GM12878 (cell line): ENCODE data around the gene TESPA1. TPM values are rescaled to one million over a fixed set of nuclear protein-coding genes. Genes with fewer than 3 reads are reported as not detected.
A peak's percentile ranks its signal among the peaks of the same experiment; 100 is the strongest.

Experiments used
- ATAC-seq: fragments of 200-7000 bp; cut with Tn5 transposase; 3 replicates; pipeline ENCODE4 v1.9.1; 2020; ENCODE audit warnings: mild to moderate bottlenecking, moderate library complexity
- BruUV-seq: library from RNA; stranded (reverse); fragments of 400-500 nt; replicated peaks from 2 replicates; lab custom pipeline; 2021; lab: Mats Ljungman, UMichigan
- CTCF ChIA-PET: fragments of 300-600 bp; sonication (Branson Sonifier 250); formaldehyde crosslinking; extraction: SDS; loops from one replicate; lab custom pipeline; 2021; ENCODE audit warnings: inconsistent platforms; lab: Yijun Ruan, JAX
- POLR2A ChIA-PET: fragments of 350-600 bp; formaldehyde crosslinking; extraction: SDS; loops from one replicate; lab custom pipeline; 2021; ENCODE audit warnings: inconsistent platforms; lab: Charles Lee
- RAD21 ChIA-PET: fragments of 300-600 bp; sonication (Branson Sonifier 250); formaldehyde crosslinking; loops from one replicate; lab custom pipeline; 2023; ENCODE audit warnings: antibody characterized with exemption; ENCODE audit not compliant: unreplicated experiment; lab: Charles Lee
- SMC1A ChIA-PET: fragments of 300-600 bp; sonication (Branson Sonifier 250); formaldehyde crosslinking; loops from one replicate; lab custom pipeline; 2023; ENCODE audit not compliant: unreplicated experiment, uncharacterized antibody; lab: Charles Lee
- DNase-seq: peaks from one replicate; pipeline ENCODE4 v3.0.0-alpha.2; 2011; ENCODE audit warnings: low read depth, low spot score
- FAIRE-seq: peaks from 3 replicates; lab custom pipeline; 2011; peaks lifted over from hg19 to GRCh38; lab: Jason Lieb, UNC
- H2AFZ ChIP-seq: 2 replicates; pipeline ENCODE4 v1.6.0; 2011; ENCODE audit warnings: low read depth, low read length, control low read depth; ENCODE audit not compliant: control insufficient read depth
- H3K27ac ChIP-seq: 2 replicates; pipeline ENCODE4 v1.5.1; 2011; ENCODE audit warnings: control low read depth; ENCODE audit not compliant: control insufficient read depth, insufficient read depth
- H3K27me3 ChIP-seq, 2 experiments: replicated peaks in 1 of 2; 2 replicates each; pipeline versions ENCODE4 v1.6.0 to v1.6.1; 2011; ENCODE audit warnings: low read length in 1 of 2; ENCODE audit not compliant: control insufficient read depth in 2 of 2, insufficient read depth in 2 of 2
- H3K36me3 ChIP-seq, 2 experiments: 2 replicates each; pipeline ENCODE4 v1.5.1; 2011; ENCODE audit warnings: low read length in 1 of 2; ENCODE audit not compliant: control insufficient read depth in 2 of 2, insufficient read depth in 2 of 2
- H3K4me1 ChIP-seq: 2 replicates; pipeline ENCODE4 v1.6.1; 2011; ENCODE audit warnings: mild to moderate bottlenecking, low read length, moderate library complexity, mixed read lengths; ENCODE audit not compliant: control insufficient read depth, insufficient read depth
- H3K4me2 ChIP-seq: 2 replicates; pipeline ENCODE4 v1.6.0; 2011; ENCODE audit warnings: control low read depth; ENCODE audit not compliant: control insufficient read depth, insufficient read depth
- H3K4me3 ChIP-seq: fragments of 200-600 bp; sonication (generic); 2 replicates; pipeline ENCODE4 v1.5.1; 2016
- H3K79me2 ChIP-seq: 2 replicates; pipeline ENCODE4 v1.6.0; 2011; ENCODE audit warnings: low read length; ENCODE audit not compliant: control insufficient read depth, insufficient read depth
- H3K9ac ChIP-seq: 2 replicates; pipeline ENCODE4 v1.8.0; 2011; ENCODE audit warnings: low read length, control low read depth, mixed read lengths; ENCODE audit not compliant: control insufficient read depth, insufficient read depth
- H3K9me3 ChIP-seq: replicated peaks from 3 replicates; pipeline ENCODE4 v1.5.1; 2011; ENCODE audit warnings: mild to moderate bottlenecking, low read length; ENCODE audit not compliant: control insufficient read depth, insufficient read depth
- H4K20me1 ChIP-seq: 2 replicates; pipeline ENCODE4 v1.6.0; 2011; ENCODE audit not compliant: control insufficient read depth, insufficient read depth
- CREB1 ChIP-seq: IDR thresholded peaks from 2 replicates; pipeline ENCODE4 v1.6.1; 2012; ENCODE audit warnings: low read depth, mild to moderate bottlenecking, inconsistent platforms
- IRF4 ChIP-seq: IDR thresholded peaks from 2 replicates; pipeline ENCODE4 v1.6.1; 2011; ENCODE audit warnings: low read depth, low read length
- NFIC ChIP-seq: IDR thresholded peaks from 2 replicates; pipeline ENCODE4 v1.6.1; 2012; ENCODE audit warnings: low read depth, mild to moderate bottlenecking, inconsistent platforms, low read length, moderate library complexity
- PAX8 ChIP-seq: fragments of 450-650 bp; IDR thresholded peaks from 2 replicates; pipeline ENCODE4 v1.6.1; 2017; ENCODE audit warnings: mild to moderate bottlenecking, moderate library complexity
- RAD21 ChIP-seq: IDR thresholded peaks from 2 replicates; pipeline ENCODE4 v1.6.1; 2011; ENCODE audit warnings: mild to moderate bottlenecking, low read depth, low read length, moderate library complexity; ENCODE audit not compliant: insufficient read depth
- RFX5 ChIP-seq: IDR thresholded peaks from 2 replicates; pipeline ENCODE4 v1.6.1; 2011; ENCODE audit warnings: low read depth, low read length, improper control_type of control experiment
- RUNX3 ChIP-seq: IDR thresholded peaks from 2 replicates; pipeline ENCODE4 v1.6.1; 2012; ENCODE audit warnings: low read length, inconsistent platforms
- SMC3 ChIP-seq: IDR thresholded peaks from 2 replicates; pipeline ENCODE4 v1.6.1; 2011; ENCODE audit warnings: low read length, improper control_type of control experiment, borderline replicate concordance
- whole genome bisulfite sequencing: methylation state at CpG from one replicate; pipeline ENCODE4 v1.1.6; 2016; ENCODE audit warnings: low lambda C conversion rate; ENCODE audit not compliant: insufficient replicate concordance, insufficient coverage; ENCODE audit errors: missing lambda C conversion rate; 5-methylcytosine and 5-hydroxymethylcytosine counted together
- in situ Hi-C: fragments of 300-500 bp; cut with MboI; formaldehyde crosslinking; loops from 9 replicates; pipeline ENCODE4 v1.14.3; 2018; ENCODE audit warnings: mixed read lengths
- intact Hi-C: fragments of 100-400 bp; cut with micrococcal nuclease; formaldehyde crosslinking; loops from one replicate; pipeline ENCODE4 v1.14.2; 2022; ENCODE audit not compliant: unreplicated experiment
- polyA plus RNA-seq, 11 experiments: library from polyadenylated mRNA; depleted of rRNA in 4 of 11; unstranded in 6 of 11; stranded (reverse) in 5 of 11; fragments of >200 nt; fragmentation: Nextera tagmentation in 4 of 11; fragmentation: Illumina TruSeq in 1 of 11; extraction: Ambion mirVana in 4 of 11; extraction: Trizol in 1 of 11; gene quantifications; 1 replicate in 1 of 11; 2 replicates in 10 of 11; pipeline versions ENCODE4 v1.2.1 to v1.2.3, GENCODE V29; 2011 to 2016; ENCODE audit warnings: inconsistent platforms in 2 of 11, missing spikeins in 2 of 11, low read depth in 1 of 11
- total RNA-seq, 4 experiments: library from RNA; depleted of rRNA in 3 of 4; stranded (reverse); fragments of >200 nt in 3 of 4; fragmentation: Illumina TruSeq in 1 of 4; extraction: Trizol in 1 of 4; gene quantifications; 2 replicates each; pipeline versions ENCODE4 v1.2.1 to v1.2.3, GENCODE V29; 2013 to 2021
- TF ChIP-seq, protein P1 (sequence below): fragments of 450-650 bp; IDR thresholded peaks from 2 replicates; pipeline ENCODE4 v1.6.1; 2017; ENCODE audit warnings: low read depth, mild to moderate bottlenecking, moderate library complexity
- TF ChIP-seq, protein P2 (sequence below), 3 experiments: IDR thresholded peaks in 2 of 3; conservative IDR thresholded peaks in 1 of 3; 2 replicates each; pipeline ENCODE4 v1.5.1; 2011; ENCODE audit warnings: low read depth in 3 of 3, low read length in 3 of 3, mild to moderate bottlenecking in 3 of 3, control low read depth in 2 of 3, moderate library complexity in 2 of 3, inconsistent platforms in 1 of 3, mixed read lengths in 1 of 3; ENCODE audit not compliant: control insufficient read depth in 2 of 3, insufficient read depth in 1 of 3; ENCODE audit errors: extremely low read depth in 1 of 3

Gene TESPA1
- total and polyA plus RNA-seq, 10 of the 15 experiments (the other 5 are each of a cell fraction or from before 2014, with no cell fraction given): 13.8 to 56.2 (median 23.9) TPM

DNA sequence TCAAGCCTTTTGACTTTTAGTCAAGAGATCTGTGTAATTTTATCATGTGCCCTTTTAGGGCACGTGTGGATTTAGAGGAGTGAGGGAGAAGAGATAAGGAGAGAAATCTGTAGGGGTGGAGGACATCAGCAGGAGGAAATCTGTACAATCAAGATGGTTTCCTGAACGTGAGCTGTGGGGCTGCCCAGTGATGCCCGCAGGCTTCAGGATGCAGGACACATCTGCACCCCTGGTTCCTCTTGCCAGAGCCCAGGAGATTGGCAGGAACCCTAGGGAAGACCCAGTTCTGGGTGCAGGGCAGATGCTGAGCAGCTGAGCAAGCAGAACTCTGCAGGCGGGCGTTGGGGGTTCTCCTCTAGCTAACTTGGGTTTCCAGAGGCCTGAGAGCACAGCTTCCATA, 11.6 kb upstream of the TESPA1 start (continued):
- no peak for TF ChIP-seq CREB1
- no peak for TF ChIP-seq PAX8
- TF ChIP-seq RFX5: no peak
- TF ChIP-seq NFIC: no peak

DNA sequence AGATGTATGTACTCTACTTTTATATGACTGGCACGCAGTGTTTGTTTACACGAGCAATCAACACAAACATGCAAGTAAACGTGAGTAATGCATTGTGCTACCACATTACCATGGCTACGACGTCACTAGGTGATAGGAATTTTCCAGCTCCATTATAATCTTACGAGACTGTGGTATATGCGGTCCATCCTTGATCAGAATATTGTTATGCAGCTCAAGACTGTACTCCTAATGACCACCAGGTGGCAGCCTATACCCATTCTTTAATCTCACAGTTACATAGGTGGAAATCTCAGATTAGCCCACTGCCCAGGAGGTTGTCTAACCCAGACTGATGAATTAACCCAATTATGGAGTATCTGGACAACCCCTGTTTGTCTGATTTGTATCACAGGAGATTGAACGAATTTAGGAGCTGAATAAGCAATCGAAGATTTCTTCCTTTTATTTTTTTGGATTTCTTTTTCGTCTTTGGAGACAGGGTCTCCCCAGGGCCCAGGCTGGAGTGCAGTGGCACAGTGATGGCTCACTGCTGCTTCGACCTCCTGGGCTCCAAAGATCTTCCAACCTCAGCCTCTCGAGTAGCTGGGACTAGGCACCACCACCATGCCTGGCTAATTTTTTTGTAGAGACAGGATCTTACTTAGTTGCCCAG, 8.7 kb upstream of the TESPA1 start:
- ATAC-seq: peak; percentile 76
- 29% methylated on average over 12 of the region's 12 CpGs for WGBS
- intact Hi-C loops: loop anchor here (1.0 to 10.0 kb wide), 7 partner anchors 35 to 631 kb away; partner anchors contain the start of gene MUCL1
- POLR2A ChIA-PET: interaction anchor here (2.1 kb wide), 1 partner anchor 79 kb away, joined by 8 read pairs; no protein-coding TSS in a partner anchor
- Histone ChIP-seq H3K36me3 (no peaks in the 10 kb centered on the region), H3K4me1 (peaks cover 25% of the 10 kb centered on the region)
- TF ChIP-seq, protein P1, sequence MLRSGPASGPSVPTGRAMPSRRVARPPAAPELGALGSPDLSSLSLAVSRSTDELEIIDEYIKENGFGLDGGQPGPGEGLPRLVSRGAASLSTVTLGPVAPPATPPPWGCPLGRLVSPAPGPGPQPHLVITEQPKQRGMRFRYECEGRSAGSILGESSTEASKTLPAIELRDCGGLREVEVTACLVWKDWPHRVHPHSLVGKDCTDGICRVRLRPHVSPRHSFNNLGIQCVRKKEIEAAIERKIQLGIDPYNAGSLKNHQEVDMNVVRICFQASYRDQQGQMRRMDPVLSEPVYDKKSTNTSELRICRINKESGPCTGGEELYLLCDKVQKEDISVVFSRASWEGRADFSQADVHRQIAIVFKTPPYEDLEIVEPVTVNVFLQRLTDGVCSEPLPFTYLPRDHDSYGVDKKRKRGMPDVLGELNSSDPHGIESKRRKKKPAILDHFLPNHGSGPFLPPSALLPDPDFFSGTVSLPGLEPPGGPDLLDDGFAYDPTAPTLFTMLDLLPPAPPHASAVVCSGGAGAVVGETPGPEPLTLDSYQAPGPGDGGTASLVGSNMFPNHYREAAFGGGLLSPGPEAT: no peak
- TF ChIP-seq, protein P2, sequence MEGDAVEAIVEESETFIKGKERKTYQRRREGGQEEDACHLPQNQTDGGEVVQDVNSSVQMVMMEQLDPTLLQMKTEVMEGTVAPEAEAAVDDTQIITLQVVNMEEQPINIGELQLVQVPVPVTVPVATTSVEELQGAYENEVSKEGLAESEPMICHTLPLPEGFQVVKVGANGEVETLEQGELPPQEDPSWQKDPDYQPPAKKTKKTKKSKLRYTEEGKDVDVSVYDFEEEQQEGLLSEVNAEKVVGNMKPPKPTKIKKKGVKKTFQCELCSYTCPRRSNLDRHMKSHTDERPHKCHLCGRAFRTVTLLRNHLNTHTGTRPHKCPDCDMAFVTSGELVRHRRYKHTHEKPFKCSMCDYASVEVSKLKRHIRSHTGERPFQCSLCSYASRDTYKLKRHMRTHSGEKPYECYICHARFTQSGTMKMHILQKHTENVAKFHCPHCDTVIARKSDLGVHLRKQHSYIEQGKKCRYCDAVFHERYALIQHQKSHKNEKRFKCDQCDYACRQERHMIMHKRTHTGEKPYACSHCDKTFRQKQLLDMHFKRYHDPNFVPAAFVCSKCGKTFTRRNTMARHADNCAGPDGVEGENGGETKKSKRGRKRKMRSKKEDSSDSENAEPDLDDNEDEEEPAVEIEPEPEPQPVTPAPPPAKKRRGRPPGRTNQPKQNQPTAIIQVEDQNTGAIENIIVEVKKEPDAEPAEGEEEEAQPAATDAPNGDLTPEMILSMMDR (IDR thresholded peaks at IDR 0.05 in 2 of 3, conservative IDR thresholded peaks at IDR 0.05 in 1 of 3; ENCODE audit: control insufficient read depth in 2 of 3, extremely low read depth in 1 of 3, insufficient read depth in 1 of 3, low read depth in 3 of 3, low read length in 3 of 3): peak; percentile 70 to 82 (median 78)
- TF ChIP-seq RAD21: peak; percentile 95
- 0 out of 2 replicates have a peak, but pooled peaks have one; percentile 10 for TF ChIP-seq IRF4
- peak; percentile 90 for TF ChIP-seq SMC3
- TF ChIP-seq RUNX3: peak; percentile 53
- TF ChIP-seq, all 136 proteins: peak for 5
- in situ Hi-C loops: loop anchor here (5.0 kb wide), 1 partner anchor 79 kb away; no protein-coding TSS in a partner anchor
- Histone ChIP-seq H3K79me2 (no peaks in the 10 kb centered on the region), H3K9ac (no peak overlapping the region), H3K4me2 (no peak overlapping the region), H3K4me3 (no peak overlapping the region), H3K27ac (no peak overlapping the region), H3K27me3 (no peaks in the 10 kb centered on the region), H2AFZ (no peak overlapping the region), H4K20me1 (no peaks in the 10 kb centered on the region), H3K9me3 (no peaks in the 10 kb centered on the region)
- DNase-seq (no peak), FAIRE-seq (no peak)
- ChIA-PET SMC1A (interaction anchor here (0.7 to 13.2 kb wide), 33 partner anchors 8 to 291 kb away, joined by 3 to 429 read pairs (median 5); partner anchors contain the start of genes MUCL1, NEUROD4 and TESPA1), CTCF (interaction anchor here (0.6 to 12.8 kb wide), 47 partner anchors 10 to 663 kb away, joined by 3 to 700 read pairs (median 5); partner anchors contain the start of genes MUCL1, NEUROD4 and TESPA1), RAD21 (interaction anchor here (0.6 to 3.4 kb wide), 24 partner anchors 8 to 1370 kb away, joined by 3 to 205 read pairs (median 5); partner anchors contain the start of genes MUCL1, NEUROD4 and TESPA1)
- no TSS peak for BruUV-seq
